ENCODE data around the gene MYL11. TPM values are rescaled to one million over a fixed set of nuclear protein-coding genes. Genes with fewer than 3 reads are reported as not detected.

Gene MYL11
- total RNA-seq, 1 experiment from 2014 or later, result not detected

- TF ChIP-seq ZNF274 (IDR thresholded peaks at IDR 0.05; ENCODE audit: low read depth, low read length) (no peak), TCF7L2 (IDR thresholded peaks at IDR 0.05; ENCODE audit: borderline replicate concordance, extremely low read depth, insufficient read depth, insufficient read length) (peak; percentile 94), SIN3A (IDR thresholded peaks at IDR 0.05; ENCODE audit: low read depth) (no peak)
These were observed 22.8 kb upstream of the MYL11 start (continued) for GRCh38 chr16:30351586-30352419.

GRCh38 chr16:30352488-30353401 is 21.9 kb upstream of the MYL11 start:
- H3K27ac ChIP-seq (ENCODE audit: low read depth, low read length), result peak overlapping the region; percentile 59
- no peaks in the 10 kb centered on the region for H3K27me3 ChIP-seq (ENCODE audit: insufficient read depth, low read length)
- DNase-seq (ENCODE audit: low read depth, low spot score) (no peak), ATAC-seq (no peak)
- no peaks in the 10 kb centered on the region for H3K9me2 ChIP-seq (ENCODE audit: insufficient read depth)
- H3K9me3 ChIP-seq (ENCODE audit: control insufficient read depth in 1 of 2, insufficient read depth in 1 of 2, low read depth in 1 of 2, low read length in 2 of 2), result no peaks in the 10 kb centered on the region
- no peak overlapping the region for H3K4me3 ChIP-seq (replicated peaks in 1 of 2; ENCODE audit: low read depth in 1 of 2, low read length in 2 of 2)
- intact Hi-C loops (cut with micrococcal nuclease), result no loop called here
- BruUV-seq (replicated peaks), result no TSS peak
- H3K79me2 ChIP-seq (ENCODE audit: insufficient read depth, low read length), result peaks cover 34% of the 10 kb centered on the region
- RAD21 ChIA-PET (ENCODE audit: low non-redundant PET in 1 of 2, low total read pairs in 2 of 2, uncharacterized antibody in 2 of 2, unreplicated experiment in 2 of 2), result no interaction called here
- peak in 2 of 3 experiments; percentile 41 to 46; a peak in 3 of 6 replicates for TF ChIP-seq CTCF (IDR thresholded peaks at IDR 0.05 in 2 of 3, conservative IDR thresholded peaks at IDR 0.05 in 1 of 3; ENCODE audit: borderline replicate concordance in 1 of 3, insufficient read depth in 1 of 3, low read depth in 2 of 3, low read length in 2 of 3)
- no peak for TF ChIP-seq EGR1 (IDR thresholded peaks at IDR 0.05; ENCODE audit: low read depth)
- TF ChIP-seq SIN3A (IDR thresholded peaks at IDR 0.05; ENCODE audit: low read depth), result no peak
- peak overlapping the region; percentile 28; the same call in 1 of the 2 replicates for H3K9ac ChIP-seq (ENCODE audit: low read length)
- CTCF ChIA-PET, result no interaction called here
- no peak overlapping the region for H2AFZ ChIP-seq (ENCODE audit: low read depth, low read length, poor library complexity, severe bottlenecking)
- H4K20me1 ChIP-seq (ENCODE audit: insufficient read depth), result no peaks in the 10 kb centered on the region
- H3K4me2 ChIP-seq (ENCODE audit: low read length), result peak overlapping the region; percentile 74
- POLR2A ChIA-PET, result no interaction called here
- H3K36me3 ChIP-seq (ENCODE audit: control insufficient read depth in 1 of 2, insufficient read depth in 2 of 2, low read length in 2 of 2), result peaks cover 9 to 43% of the 10 kb centered on the region in 2 experiments; a peak in 2 of 4 replicates
- H3K4me1 ChIP-seq (ENCODE audit: control insufficient read depth in 1 of 2, insufficient read depth in 2 of 2, low read length in 2 of 2), result peaks cover 39 to 54% of the 10 kb centered on the region in 2 experiments
